SK-N-MC (cell line): ENCODE measurements around the gene LMLN.
"Not testable (repeated sequence)": the region's sequence is repeated elsewhere in the genome, so short reads cannot be mapped to it uniquely, and the experiment has no call there.

Experiments used
- DNase-seq: peaks from one replicate; pipeline ENCODE4 v3.0.0-alpha.2; 2011; ENCODE audit warnings: low read depth, low spot score
- H3K27ac ChIP-seq: fragments of 200-600 bp; sonication (generic); 2 replicates; pipeline ENCODE4 v1.5.1; 2016; ENCODE audit warnings: mixed run types
- H3K36me3 ChIP-seq: fragments of 200-600 bp; sonication (generic); 2 replicates; pipeline ENCODE4 v1.6.1; 2017; ENCODE audit warnings: antibody characterized with exemption, low read length, mixed read lengths; ENCODE audit not compliant: insufficient read depth
- H3K4me3 ChIP-seq: fragments of 200-600 bp; sonication (generic); 2 replicates; pipeline ENCODE4 v1.5.1; 2016
- H3K9ac ChIP-seq: fragments of 200-600 bp; sonication (generic); 2 replicates; pipeline ENCODE4 v1.8.0; 2017; ENCODE audit warnings: mixed run types, mixed read lengths; ENCODE audit not compliant: insufficient read length
- H3K9me3 ChIP-seq: fragments of 200-600 bp; sonication (generic); 2 replicates; pipeline ENCODE4 v1.6.1; 2017; ENCODE audit warnings: low read depth, mild to moderate bottlenecking, antibody characterized with exemption, low read length, moderate library complexity, mixed read lengths
- EZH2 ChIP-seq: fragments of 200-600 bp; sonication (generic); IDR thresholded peaks from one replicate; pipeline ENCODE4 v1.6.1; 2017; ENCODE audit warnings: antibody characterized with exemption
- FOXP2 ChIP-seq: optimal IDR thresholded peaks from 2 replicates; pipeline ENCODE3; 2011; ENCODE audit warnings: mild to moderate bottlenecking, moderate library complexity; ENCODE audit not compliant: insufficient read depth; ENCODE audit errors: extremely low read length, control extremely low read depth
- POLR2AphosphoS5 ChIP-seq: IDR thresholded peaks from 2 replicates; pipeline ENCODE4 v1.6.1; 2012; ENCODE audit warnings: mild to moderate bottlenecking, low read depth, low read length, borderline replicate concordance

LMLN gene

GRCh38 chr3:198079771-198080520 lies 119.9 kb downstream of the LMLN start:
- peak overlapping the region; percentile 53 for H3K27ac ChIP-seq
- TF ChIP-seq POLR2AphosphoS5: no peak
- TF ChIP-seq FOXP2: no peak
- no peak for TF ChIP-seq EZH2
- H3K36me3 ChIP-seq: no peaks in the 10 kb centered on the region
- H3K9ac ChIP-seq: peak overlapping the region; percentile 91
- peak overlapping the region; percentile 99 for H3K4me3 ChIP-seq
- no peak for DNase-seq
- no peaks in the 10 kb centered on the region for H3K9me3 ChIP-seq

DNA sequence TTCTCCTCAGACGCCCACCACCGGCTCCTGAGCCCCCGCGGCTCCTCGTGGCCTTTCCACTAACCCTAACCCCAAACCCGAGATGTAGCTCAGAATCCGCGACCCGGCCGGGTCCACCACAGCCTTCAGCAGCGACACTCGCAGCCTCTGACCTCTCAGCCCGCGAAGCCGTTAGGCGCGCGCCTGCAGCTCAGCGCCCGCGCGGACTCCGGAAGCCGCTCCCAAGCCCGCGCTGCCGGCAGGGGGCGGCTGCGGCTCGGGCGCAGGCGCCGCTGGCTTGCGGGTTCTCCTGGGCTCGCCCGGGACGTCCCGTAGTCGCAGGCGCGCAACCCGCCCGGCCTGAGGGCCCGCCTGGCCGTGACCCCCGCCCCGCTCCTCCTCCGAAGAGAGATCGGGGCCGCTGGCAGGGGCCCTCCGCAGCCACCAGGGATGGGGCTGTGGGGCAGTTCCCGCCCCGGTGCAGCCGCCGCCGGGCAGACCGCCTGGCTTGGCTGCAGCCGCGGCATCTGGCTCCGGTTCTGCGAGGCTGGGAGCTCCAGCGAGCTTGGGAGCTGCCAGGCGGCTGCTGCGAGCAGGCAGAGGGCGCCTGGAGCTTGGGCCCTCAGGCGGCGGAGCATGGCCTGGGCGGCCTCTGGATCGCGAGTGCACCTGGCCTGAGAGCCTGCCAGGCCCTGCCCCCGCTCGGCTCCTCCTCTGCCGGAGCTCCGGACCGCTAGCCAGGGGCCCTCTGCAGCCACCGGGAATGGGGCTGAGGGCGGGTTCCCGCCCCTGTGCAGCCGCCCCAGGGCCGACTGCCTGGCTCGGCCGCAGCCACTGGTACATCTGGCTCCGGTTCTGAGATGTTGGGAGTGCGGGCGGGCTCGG lies 120.7 kb downstream of the LMLN start:
- Histone ChIP-seq H3K27ac (peak overlapping the region; percentile 53; the same call in 1 of the 2 replicates), H3K9me3 (no peaks in the 10 kb centered on the region), H3K4me3 (peak overlapping the region; percentile 99), H3K9ac (peak overlapping the region; percentile 91), H3K36me3 (no peaks in the 10 kb centered on the region)
- TF ChIP-seq EZH2 (no peak), POLR2AphosphoS5 (peak; percentile 50)
- no peak for DNase-seq

- Histone ChIP-seq H3K9ac (no peak overlapping the region), H3K9me3 (no peaks in the 10 kb centered on the region), H3K36me3 (no peaks in the 10 kb centered on the region), H3K27ac (no peak overlapping the region), H3K4me3 (peak overlapping the region; percentile 99; the same call in 1 of the 2 replicates)
- TF ChIP-seq POLR2AphosphoS5: no peak
- TF ChIP-seq FOXP2: no peak
- TF ChIP-seq EZH2: no peak
- no peak for DNase-seq
These were observed 121.4 kb downstream of the LMLN start for GRCh38 chr3:198081421-198081844.

DNA sequence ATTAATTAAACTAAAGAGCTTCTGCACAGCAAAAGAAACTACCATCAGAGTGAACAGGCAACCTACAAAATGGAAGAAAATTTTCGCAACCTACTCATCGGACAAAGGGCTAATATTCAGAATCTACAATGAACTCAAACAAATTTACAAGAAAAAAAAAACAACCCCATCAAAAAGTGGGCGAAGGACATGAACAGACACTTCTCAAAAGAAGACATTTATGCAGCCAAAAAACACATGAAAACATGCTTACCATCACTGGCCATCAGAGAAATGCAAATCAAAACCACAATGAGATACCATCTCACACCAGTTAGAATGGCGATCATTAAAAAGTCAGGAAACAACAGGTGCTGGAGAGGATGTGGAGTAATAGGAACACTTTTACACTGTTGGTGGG lies 122.2 kb downstream of the LMLN start:
- H3K4me3 ChIP-seq, H3K9me3 ChIP-seq, DNase-seq, H3K36me3 ChIP-seq, H3K9ac ChIP-seq, H3K27ac ChIP-seq: not testable (repeated sequence)

DNA sequence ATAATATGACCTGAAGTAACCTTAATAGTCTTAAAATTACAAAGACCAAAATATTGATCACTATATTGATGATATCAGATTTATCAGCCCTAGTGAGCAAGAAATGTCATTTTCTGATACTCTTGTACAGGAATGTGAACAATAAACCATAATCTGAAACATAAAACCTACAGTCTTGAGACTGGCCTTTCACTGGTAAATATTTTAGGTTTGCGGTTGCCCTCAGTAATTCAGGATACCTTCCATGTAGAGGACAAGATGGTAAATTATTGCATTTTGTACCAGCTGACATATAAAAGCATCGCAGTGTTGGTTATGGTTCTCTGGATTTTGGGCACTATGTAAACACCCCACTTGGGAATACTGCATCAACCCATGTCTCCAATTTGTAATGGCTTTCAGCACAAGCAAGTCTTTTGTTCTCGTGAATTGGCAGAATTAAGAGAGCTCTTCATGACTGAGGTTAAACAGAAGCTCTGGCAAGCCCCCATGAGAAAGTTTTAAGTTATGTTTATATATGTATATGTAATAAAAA lies 128.5 kb downstream of the LMLN start:
- TF ChIP-seq POLR2AphosphoS5 (no peak), FOXP2 (no peak), EZH2 (no peak)
- no peak for DNase-seq
- Histone ChIP-seq H3K9me3 (no peaks in the 10 kb centered on the region), H3K27ac (peak overlapping the region; percentile 37; the same call in 1 of the 2 replicates), H3K36me3 (no peaks in the 10 kb centered on the region), H3K9ac (no peak overlapping the region), H3K4me3 (no peak overlapping the region)

DNA sequence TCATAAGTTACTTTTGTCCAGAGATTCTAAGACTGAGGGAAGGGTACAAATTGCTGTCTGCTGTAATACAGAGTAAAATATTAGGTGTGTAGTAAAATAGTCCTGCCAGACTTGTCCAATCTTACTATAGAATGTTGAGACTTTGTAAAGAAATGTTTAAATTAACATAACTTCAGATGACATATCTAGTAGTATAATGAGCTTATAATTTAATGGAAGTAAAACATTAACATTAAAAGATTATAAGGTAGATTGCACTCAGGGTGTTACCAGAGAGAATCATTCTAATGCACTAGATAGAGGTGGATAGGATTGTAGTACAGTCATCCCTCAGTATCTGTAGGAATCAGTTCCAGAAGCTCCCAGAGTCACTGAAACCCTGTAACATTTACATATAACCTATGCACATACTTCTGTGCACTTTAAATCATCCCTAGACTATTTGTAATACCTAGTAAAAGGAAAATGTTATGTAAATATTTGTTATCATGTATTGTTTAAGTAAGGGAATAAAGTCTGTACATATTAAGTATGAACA lies 130.8 kb downstream of the LMLN start:
- TF ChIP-seq FOXP2: no peak
- Histone ChIP-seq H3K27ac (peak overlapping the region; percentile 7; the same call in 1 of the 2 replicates), H3K36me3 (no peaks in the 10 kb centered on the region), H3K9me3 (no peaks in the 10 kb centered on the region), H3K4me3 (no peak overlapping the region), H3K9ac (no peak overlapping the region)
- no peak for DNase-seq

GRCh38 chr3:198092276-198092675 lies 132.3 kb downstream of the LMLN start:
- Histone ChIP-seq H3K36me3 (no peaks in the 10 kb centered on the region), H3K27ac (no peak overlapping the region), H3K9ac (no peak overlapping the region), H3K9me3 (no peaks in the 10 kb centered on the region), H3K4me3 (no peak overlapping the region)
- TF ChIP-seq POLR2AphosphoS5 (no peak), EZH2 (no peak), FOXP2 (no peak)
- DNase-seq: no peak

GRCh38 chr3:198093112-198093679 lies 133.2 kb downstream of the LMLN start:
- H3K9ac ChIP-seq: no peak overlapping the region
- H3K36me3 ChIP-seq: no peaks in the 10 kb centered on the region
- H3K27ac ChIP-seq: no peak overlapping the region
- no peaks in the 10 kb centered on the region for H3K9me3 ChIP-seq
- no peak for TF ChIP-seq EZH2
- TF ChIP-seq FOXP2: no peak
- TF ChIP-seq POLR2AphosphoS5: no peak
- H3K4me3 ChIP-seq: no peak overlapping the region
- DNase-seq: no peak
